ENCODE data around the gene LAP3.
"Not testable (repeated sequence)": the region's sequence is repeated elsewhere in the genome, so short reads cannot be mapped to it uniquely, and the experiment has no call there.

LAP3 gene

DNA sequence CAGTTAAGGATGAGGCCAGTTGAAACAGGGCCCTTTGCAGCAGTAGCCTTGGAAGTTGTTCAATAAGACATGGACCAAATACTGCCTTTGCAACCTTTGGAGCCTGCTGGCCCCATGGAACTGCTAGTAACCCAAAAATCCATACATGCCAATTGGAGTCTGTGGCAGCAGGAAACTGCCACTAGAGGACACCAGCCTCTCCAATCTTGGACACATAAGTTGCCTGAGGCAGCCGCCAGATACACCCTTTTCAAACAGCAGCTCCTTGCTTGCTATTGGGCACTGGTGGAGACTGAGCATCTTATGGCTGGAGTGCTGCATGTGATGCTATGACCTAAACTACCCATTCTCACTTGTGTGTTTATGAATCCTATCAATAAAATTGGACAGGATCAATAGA lies 14.8 kb upstream of the LAP3 start:
- no peak for DNase-seq

DNA sequence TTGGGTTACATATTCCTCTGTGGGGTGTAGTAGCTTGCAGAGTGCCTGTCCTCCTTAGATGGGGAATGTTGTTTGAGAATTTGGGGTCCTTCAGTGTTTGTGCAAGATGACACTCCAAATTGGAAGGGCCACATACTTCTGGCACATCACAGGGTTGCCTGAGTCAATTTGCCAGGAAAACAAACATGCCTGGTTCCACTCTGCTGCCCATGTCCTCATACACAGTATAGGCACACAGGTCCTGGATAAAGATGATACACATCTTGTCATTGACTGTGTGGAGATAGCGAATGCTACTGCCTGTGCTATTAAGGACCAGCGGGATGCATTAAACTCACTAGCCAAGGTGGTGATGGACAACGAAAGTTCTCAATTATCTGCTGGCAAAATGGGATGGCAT lies 11.2 kb upstream of the LAP3 start:
- DNase-seq = no peak

DNA sequence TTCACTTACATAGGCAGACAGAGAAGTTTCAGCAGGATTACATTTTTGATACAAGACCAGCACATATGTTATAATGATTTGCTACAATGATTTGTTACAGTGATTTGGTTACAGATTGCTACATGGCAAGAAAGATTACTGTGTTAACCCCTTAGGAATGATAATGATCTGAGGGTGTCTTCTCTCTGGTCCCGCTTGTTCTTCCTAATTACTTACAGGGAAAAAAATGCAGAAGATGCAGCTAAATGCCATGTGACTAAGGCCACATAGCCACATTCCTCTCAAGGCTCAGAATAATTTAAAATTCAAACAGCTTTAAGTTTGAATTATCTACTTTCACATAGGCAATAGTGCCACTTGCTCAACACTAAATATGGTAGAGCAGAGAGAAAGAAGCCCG lies 9.7 kb upstream of the LAP3 start:
- no peak for DNase-seq

DNA sequence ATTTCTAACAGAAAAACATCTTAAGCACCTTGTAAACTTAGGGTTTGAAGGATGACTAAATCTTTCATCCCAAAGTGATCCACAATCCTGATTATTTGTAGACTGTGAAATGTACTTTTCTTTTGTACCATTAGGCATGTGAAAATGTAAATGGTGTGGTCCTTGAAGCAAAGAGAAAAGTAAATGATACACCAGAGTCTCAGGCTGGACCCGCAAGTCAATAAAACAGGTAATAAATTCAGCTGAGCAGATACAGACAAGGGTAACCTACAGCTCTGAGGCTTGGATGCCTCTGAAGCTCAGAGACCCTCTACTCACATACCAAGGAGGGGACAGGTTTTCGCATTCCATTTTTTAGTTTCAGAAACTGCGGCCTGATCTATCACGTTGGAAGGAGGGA lies 2.8 kb upstream of the LAP3 start:
- DNase-seq = no peak

DNA sequence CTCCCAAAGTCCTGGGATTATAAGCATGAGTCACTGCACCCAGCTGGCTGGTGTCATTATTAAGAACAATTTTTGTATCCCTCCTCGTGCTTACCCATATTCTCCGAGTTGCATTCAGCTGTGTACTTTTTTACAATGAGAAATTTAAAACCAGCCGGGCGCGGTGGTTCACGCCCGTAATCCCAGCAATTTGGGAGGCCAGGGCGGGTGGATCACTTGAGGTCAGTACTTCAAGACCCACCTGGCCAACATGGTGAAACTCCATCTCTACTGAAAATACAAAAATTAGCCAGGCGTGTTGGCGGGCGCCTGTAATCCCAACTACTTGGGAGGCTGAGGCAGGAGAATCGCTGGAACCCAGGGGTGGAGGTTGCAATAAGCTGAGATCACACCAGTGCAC lies 1.8 kb upstream of the LAP3 start:
- DNase-seq = not testable (repeated sequence)

DNA sequence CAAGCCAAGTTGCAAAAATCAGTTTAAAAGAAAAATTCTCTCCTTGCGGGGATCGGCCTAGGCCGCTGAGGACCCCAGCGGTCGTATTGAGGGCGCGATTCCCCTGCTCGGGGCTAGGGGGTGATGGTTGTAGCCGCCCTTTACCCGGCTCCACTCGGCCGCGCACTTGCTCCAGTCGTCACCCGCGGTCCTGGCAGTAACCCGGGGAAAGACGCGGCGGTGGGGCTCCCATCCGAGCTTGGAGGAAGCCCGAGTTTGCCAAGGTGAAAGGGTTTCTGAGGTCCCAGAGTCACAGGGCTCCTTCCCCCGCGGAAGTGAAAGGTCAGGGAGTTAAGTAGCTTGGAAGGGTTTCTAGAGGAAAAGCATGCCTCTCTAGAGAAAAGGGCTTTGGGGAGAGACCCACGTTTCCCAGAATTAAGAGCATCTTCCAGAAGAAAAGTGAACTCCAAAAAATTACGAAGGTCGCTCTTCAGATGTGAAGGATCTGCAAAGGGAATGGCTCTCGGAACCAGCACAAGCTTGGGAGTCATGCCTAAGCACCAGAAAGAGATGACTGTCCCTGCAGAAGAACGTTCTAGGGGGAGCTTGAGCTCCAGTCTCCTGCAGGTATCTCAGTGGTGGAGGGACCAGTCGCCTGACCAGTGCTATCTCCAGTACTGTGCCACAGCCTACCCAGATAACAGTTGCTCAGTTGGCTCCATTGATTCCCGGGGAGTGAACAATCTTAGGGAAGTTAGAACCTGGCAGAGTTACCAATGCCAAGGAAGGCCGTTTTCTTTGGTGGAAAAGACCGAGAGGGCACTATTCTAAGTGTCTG lies 875 bp downstream of the LAP3 start:
- DNase-seq = peak; percentile 12 to 52 (median 31)

DNA sequence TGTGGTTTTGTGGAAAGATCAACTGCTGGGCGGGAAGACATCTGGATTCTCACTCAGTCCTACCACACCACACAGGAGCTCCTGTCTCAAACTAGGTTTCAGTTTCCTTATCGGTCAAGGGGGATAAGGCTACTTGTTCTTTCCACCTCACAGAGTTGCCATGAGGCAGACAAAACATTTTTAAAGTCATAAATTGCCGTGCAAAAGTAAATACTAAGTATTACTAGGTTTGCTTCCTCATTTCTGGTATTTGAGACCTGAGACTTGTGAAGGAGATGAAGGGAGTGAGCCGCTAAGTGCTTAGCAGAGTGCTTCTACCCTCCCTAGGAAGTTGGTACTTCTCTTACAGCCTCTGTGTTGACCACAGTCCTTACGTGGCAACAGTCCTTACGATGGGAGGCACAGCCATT lies 1.5 kb downstream of the LAP3 start:
- DNase-seq = no peak

DNA sequence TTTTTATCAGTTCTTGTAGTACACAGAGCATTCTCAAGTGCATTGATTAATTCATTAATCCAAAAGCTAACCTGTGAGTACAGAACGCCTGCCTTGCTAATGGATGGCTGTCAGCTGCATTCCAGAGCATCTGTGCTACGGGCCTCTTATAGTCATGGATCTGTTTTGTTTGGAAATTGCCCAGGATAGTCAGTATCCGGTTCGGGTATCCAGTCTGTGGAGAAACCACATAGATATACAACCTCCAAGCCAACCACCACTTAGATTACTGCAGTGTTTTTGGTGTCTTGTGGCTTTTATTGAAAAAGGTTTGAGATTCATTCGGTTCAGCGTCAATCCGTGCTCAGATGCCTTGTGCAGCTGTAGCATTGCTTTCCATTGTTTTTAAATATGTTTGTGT lies 4.0 kb downstream of the LAP3 start:
- no peak for DNase-seq

DNA sequence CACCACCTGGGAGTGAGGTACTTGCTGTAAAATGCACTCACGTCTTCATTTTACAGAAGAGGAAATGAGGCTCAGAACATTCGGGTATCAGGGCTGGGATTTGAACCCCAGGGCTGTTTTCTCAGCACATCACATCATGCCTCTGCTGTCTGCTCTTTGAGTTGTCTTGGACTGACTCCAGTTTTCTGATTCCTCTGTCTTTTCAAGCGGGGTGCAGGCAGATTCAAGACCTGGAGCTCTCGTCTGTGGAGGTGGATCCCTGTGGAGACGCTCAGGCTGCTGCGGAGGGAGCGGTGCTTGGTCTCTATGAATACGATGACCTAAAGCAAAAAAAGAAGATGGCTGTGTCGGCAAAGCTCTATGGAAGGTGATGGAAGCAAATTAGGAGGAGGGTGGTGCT lies 6.3 kb downstream of the LAP3 start:
- DNase-seq = no peak

DNA sequence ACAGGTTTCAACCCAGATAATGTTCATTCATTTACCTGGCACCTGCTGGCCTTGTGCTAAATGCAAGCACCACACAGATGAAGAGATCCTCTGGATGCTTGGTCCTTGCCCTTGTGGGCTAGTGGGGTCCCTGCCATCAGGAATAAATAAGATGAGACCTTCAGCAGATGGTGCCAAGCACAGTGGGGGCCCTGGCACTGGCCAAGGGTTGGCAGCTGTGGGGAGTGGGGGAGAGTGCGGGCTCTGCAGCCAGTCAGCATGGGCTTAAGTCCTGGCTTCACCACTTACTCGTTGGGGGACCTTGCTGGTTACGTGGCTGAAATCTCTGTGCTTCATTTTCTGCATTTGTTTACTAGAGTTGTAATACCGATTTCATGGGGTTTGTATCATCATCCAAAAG lies 6.9 kb downstream of the LAP3 start:
- no peak for DNase-seq

DNA sequence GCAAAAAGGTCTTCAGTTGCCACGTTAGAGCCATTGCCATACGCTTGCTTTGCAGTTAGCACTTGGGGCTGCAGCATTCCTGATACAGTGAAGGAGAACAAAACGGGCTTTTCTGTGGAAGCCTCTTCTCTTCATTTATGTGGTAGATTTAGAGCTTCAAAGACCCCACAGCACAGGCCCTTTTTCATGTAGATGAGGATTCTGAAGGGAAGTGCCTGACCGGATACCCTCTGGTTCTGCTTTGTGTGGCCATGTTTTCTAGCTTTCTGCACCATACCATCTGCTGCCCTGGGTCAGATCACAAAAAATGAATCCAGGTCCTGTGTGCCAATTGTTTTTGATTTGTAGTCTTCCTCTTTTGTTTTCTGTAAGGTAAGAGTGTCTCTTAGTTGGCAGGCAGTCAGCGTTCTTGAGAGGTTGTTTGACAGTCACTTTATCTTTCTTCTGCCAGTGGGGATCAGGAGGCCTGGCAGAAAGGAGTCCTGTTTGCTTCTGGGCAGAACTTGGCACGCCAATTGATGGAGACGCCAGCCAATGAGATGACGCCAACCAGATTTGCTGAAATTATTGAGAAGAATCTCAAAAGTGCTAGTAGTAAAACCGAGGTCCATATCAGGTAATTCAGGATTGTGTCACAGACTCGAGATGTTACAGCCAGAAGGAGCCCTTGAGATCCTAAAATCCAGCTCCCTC lies 7.7 kb downstream of the LAP3 start:
- DNase-seq = no peak

DNA sequence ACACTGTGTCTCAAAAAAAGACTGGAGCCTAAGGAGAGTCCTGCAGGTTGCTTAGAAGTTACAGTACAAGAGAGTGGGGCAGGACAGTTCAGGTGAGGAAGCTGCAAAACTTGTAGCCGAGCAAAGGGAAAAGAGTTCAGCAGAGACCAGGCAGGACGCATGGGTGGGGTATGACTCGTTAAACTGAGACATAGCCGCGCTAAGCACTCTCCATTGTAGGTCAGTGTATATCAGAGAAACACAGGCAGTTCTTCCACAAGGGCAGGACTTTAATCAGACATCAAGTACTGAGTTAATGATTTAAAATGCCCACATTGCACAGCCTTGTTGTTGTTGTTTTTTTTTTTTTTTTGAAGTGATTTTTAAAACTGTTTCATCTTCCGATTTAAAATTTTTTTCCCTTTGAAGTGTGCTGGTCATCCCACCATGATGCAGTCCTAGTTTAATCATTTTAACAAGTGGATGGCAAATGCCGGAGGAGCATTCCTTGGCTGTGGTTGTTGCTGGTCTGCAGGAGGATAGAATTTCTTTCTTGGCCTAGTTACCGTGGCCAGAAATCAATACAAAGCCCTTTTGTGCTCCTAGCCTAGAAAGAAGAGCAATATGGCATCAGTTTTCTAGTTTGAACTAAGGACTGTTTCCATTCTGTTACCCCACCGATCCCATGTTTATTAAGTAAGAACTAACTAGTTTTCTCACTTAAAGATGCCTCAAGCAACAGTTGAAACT lies 10.3 kb downstream of the LAP3 start:
- no peak for DNase-seq

DNA sequence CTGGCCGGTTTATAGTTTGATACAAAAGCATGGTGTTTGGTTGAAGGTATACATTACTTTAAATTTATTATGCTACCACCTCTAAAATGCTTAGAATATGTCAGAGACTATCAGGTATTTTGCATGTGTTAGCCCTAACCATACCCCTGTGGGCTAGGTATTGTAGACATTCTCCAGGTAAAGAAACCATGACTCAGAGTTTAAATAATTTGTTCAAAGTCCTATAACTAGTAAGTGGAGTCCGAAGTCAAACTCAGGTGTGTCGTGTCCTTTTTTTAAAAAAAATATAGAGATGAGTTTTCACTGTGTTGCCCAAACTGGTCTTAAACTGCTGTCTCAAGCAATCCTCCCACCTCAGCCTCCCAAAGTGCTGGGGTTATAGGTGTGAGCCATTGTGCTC lies 12.4 kb downstream of the LAP3 start:
- no peak for DNase-seq

DNA sequence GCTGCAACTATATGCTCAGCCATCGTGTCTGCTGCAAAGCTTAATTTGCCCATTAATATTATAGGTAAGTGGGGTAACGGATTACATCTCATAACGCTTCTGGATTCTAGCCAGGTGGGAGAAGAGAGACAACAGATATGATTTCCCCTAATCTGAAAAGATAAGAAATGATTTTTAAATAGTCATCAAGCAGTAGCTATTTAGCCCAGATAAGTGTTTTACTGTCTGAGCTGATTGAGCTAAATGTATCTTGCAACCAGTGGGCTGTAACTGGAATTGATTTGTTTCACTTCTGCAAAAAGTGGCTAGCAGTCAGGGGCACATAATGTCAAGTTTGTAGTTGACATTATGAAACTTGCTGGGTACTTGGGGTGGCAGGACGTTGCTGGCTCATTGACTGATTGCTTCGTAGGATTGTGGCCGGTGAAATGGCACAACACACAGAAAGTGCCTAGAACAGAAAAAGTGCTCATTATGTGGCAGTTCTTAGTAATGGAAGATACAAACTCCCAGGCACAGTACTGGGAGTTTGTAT lies 18.5 kb downstream of the LAP3 start:
- DNase-seq = no peak

DNA sequence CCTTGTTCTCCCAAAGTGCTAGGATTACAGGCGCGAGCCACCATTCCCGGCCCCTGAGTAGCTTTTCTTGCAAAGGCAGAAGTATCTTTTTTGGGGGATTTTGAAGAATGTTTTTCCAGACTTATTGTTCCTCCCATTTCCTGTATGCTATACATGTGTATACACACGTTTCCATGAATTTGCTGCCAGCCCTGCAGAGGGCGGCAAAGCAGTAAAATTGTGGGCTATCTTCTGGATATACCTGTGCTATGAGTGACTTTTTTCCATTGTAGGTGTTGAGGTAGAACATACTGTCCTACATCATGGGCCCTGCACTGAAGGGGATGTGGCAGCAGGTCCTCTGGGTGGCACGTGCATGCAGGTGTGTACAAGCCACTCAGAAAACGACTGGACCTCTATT lies 20.5 kb downstream of the LAP3 start:
- DNase-seq = no peak

DNA sequence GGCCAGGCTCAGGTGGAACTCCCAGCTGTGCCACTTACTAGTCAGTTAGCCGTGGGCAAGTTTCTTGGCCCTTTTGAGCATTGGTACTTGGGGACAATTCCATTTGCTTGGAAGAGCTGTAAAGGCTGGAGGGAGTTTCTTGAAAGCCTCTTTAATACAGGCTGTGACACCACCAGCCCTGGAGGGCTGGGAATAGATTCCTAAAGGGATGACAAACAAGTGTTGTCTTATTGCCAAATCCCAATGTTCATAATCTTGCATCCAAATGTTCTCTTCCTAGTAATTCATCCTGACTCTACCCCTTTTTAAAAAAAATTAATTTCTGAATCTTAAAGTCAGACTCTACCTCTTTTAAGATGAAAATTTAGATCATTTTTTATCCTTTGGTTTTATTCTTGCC lies 22.8 kb downstream of the LAP3 start:
- DNase-seq = no peak

DNA sequence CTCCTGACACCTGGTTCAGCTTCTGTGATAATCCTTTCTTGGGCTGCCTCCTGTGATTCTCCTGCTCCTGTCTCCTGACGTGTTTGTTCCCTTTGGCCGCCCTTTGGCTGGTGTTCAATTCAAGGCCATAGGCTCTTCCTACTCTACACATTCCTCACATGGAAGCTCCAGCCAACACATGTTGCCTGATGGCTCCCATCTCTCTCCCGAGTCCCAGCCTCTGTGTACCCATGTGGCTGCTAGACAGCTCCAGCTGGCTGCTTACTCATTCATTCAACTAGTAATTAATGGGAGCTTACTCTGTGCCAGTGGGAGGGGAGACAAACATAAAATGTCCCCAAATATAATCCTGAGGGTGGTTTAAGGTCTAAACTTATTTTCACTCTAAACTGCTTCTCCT lies 28.2 kb downstream of the LAP3 start:
- no peak for DNase-seq

DNA sequence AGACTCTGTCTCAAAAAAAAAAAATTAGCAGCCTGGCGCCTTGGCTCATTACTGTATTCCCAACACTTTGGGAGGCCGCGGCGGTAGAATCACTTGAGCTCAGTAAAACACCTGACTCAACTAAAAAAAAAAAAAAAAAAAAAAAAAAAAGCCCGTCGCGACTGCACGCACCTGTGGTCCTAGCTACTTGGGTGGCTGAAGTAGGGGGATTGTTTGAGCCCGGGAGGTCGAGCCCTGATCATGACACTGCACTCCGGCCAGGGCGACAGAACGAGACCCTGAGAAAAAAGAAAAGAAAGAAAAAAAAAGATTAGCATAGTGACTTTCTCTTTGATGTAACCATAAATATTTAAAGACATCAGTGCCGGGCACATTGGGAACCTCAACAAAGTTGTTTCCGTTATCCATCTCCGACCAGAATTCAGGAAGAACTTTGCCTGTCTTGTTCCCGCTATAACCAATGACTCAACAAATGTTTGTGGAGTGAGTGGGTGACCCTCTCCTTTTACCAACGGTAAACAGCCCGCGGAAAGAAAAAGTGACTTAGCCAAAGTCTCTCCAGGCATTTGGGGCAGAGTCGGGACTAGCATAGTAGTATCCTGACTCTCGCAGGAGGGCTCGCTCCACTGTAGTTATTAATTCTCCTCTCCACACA lies 36.9 kb downstream of the LAP3 start:
- peak in 1 of 4 experiments; percentile 6 for DNase-seq

DNA sequence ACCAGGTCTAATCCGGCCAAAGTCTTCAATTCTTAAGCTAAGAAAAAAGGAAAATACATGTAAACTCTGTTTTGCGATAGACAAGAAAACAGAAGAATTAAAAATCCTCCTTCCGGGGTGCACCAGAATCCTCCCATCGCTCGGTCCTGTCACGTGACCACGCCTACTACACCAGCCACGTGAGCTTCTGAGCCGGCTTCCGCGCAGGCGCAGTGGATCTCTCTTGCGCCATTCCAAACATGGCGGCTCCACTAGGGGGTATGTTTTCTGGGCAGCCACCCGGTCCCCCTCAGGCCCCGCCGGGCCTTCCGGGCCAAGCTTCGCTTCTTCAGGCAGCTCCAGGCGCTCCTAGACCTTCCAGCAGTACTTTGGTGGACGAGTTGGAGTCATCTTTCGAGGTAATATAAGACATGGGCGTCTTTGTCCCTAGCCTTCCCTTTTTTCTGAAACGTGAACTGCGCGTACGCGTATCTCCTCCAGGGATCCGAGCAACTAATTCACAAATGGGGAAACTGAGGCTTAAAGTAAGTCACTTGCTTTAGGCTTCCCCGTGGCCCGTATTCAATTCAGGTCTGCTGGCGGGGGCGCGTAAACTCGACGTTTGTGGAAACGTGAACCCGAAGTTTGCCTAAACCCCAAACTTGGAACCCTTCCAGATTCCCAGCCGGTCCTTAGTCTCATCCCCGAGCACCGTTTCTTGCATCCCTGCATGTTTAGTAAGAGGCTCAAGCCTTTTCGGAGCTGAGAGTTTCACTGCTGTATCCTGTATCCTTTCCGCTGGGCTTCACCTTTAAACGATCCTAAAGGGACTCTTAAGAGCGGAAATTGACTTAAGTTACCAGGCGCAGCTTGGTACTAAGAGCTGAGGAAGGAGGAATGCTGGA lies 37.7 kb downstream of the LAP3 start, which contains the start of gene MED28:
Gene MED28, plus strand, starts transcription at position 226 of the 884 bp plus-strand sequence. Its CDS starts 14 bp downstream, at position 240.
- peak; percentile 89 to 94 (median 90) for DNase-seq

DNA sequence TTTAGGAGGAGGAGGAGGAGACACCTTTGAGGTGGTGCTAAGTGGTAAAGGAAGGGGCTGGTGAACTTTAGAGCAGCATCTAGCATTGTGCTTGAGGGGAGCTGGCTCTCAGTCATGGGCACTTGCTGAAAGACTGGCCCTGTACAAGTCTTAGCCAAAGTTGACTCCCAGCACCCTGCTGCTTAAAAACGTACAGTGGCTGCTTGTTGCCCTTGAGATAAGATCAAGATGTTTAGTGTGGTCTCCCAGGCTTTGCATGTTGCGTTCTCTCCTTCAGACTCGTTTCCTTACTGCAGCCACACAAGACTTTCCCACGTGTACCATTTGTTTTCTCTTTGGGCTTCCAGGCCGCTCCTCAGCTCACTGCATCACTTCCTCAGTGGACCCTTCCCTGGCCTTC lies 39.3 kb downstream of the LAP3 start:
- no peak for DNase-seq

DNA sequence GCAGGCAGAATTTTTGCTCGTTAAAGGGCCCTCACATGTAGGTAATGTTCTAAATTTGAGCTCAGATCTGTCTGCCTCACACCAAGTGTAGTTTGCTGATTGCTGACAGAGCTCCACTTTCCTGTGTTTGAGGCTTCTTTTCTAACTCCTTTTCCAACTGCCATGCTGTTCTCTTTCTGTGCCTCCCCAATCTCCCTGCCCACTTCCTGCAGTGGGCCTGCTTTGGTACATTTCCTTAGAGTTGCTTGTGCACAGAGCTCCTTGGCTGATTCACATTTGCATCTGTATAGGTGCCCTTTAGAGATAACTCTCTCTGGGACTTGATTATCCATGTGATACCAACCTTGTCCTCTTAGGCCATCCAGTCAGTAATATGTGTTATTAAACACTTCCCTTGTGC lies 41.9 kb downstream of the LAP3 start:
- no peak for DNase-seq
